DMS153 treated with DMSO at 0.1 percent for 48 hours (cell line): ENCODE data around the gene BTNL9.
"Not testable (repeated sequence)": the region's sequence is repeated elsewhere in the genome, so short reads cannot be mapped to it uniquely, and the experiment has no call there.

Source experiments
- DNase-seq: peaks from one replicate; lab custom pipeline; 2025; ENCODE audit not compliant: unreplicated experiment; lab: John Stamatoyannopoulos, UW

The BTNL9 gene

DNA sequence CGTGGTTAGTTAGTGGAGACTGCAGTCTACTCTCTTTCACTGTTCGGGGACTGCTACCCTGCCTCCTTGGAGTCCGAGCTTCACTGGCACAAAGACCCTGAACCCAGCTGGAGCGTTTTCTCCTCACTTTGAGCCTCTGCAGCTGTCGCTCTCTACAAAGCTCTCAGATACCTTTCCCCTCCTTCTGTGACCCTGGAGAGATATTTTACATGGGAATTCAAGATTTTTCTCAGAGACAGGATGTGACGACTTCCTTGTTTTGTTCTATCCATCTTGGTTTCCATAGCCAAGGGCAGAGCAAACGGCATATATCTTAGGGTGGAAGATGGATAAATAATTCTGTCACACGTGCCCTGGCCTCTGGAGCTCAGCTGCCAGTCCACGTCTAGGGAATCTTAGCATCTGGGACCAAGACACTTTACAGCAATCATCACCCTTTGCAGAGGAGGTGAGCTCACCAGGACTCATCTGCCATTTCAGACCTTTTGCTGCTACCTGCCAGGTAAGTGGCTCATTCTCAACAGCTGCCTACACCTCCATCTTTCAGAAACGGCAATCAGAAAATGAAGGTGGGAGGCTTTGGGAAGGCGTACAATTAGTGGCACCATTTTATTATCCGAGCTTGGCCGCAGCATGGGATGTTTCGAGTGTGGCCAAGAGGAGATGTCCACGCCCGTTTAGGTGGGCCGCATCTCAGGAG is at the start of gene BTNL9:
Gene BTNL9, plus strand, starts transcription at position 336 of the 700 bp plus-strand sequence. CDS start 5,224 bp downstream, outside the sequence.
- DNase-seq = no peak

- DNase-seq = no peak
Measured at GRCh38 chr5:180990882-180991242, 49.2 kb upstream of the BTNL9 start.

DNA sequence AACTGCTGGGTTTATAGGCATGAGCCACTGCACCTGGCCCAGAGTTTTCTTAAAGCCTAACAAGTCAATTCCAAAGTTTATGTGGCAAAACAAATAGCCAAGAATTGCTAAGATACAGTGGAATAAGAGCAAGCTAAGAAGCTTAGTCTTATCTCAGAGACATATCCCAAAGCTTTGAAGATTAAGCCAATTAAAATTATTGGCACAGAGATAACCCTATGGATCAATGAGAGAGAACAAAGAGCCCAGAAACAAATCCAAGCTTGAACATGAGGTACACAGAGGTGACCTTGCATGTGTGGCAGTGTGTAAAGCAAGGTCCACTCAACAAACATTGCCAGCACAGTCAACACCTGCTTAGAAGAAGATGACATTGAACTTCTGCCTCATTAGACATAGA is 38.1 kb upstream of the BTNL9 start:
- DNase-seq = no peak

GRCh38 chr5:181005791-181006190 is 34.3 kb upstream of the BTNL9 start:
- DNase-seq = no peak

DNA sequence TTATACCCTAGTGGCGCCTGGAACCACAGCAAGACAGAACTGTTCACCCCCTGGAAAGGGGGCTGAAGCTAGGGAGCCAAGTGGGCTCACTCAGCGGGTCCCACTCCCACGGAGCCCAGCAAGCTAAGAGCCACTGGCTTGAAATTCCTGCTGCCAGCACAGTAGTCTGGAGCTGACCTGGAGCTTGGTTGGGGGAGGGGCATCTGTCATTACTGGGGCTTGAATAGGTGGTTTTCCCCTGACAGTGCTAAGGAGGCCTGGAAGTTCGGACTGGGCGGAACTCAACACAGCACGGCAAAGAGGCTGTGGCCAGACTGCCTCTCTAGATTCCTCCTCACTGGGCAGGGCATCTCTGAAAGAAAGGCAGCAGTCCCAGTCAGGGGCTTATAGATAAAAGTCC is 31.9 kb upstream of the BTNL9 start:
- no peak for DNase-seq

DNA sequence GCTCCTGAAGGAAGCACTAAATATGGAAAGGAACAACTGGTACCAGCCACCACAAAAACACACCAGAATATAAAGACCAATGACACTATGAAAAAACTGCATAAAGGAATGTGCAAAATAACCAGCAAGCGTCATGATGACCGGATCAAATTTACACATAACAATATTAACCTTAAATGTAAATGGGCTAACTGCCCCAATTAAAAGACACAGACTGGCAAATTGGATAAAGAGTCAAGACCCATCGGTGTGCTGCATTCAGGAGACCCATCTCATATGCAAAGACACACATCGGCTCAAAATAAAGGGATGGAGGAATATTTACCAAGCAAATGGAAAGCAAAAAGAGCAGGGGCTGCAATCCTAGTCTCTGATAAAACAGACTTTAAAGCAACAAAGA is 30.0 kb upstream of the BTNL9 start:
- DNase-seq = not testable (repeated sequence)

GRCh38 chr5:181014654-181015053 is 25.4 kb upstream of the BTNL9 start:
- DNase-seq = not testable (repeated sequence)

DNA sequence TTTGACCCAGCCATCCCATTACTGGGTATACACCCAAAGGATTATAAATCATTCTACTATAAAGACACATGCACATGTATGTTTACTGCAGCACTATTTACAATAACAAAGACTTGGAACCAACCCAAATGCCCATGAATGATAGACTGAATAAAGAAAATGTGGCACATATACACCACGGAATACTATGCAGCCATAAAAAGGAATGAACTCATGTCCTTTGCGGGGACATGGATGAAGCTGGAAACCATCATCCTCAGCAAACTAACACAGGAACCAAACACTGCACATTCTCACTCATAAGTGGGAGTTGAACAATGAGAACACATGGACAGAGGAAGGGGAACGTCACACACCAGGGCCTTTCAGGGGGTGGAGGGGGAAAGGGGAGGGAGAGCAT is 22.6 kb upstream of the BTNL9 start:
- DNase-seq = not testable (repeated sequence)

- no peak for DNase-seq
Measured at GRCh38 chr5:181020688-181021087, 19.4 kb upstream of the BTNL9 start.

DNA sequence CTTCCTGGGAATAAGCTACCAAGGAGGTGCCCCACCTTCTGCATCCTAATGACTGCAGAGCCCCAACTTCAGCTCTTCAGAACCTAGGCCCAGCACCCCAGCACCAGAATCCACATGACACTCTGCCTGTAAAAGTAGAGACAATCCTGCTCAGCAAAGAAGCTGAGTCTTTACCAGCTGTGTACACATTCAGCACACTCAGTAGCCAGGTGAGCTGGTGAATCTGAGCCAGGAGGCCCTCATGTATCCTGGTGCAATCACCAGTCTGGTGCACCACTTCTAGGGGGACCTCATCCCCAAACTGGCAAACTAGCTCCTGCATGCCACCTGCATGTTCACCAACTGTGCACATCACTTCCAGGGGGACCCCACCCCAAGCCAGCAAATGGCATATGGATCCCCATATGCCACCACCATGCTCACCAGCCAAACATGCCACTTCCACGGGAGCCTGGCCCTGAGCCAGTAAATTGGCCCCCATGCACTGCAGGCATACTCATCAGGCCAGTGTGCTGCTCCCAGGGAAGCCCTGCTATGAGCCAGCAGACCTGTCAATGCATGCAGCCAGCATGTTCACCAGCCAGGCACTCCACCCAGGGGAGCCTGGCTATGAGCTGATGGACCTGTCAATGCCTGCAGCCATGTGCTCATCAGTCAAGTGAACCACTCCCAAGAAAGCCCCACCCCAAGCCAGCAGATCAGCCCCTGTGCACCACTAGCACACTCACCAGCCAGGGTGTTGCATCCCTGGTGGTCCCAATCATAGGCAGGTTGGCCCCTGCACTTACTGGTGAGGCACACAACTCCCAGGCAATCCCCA is 15.6 kb upstream of the BTNL9 start:
- DNase-seq = no peak

DNA sequence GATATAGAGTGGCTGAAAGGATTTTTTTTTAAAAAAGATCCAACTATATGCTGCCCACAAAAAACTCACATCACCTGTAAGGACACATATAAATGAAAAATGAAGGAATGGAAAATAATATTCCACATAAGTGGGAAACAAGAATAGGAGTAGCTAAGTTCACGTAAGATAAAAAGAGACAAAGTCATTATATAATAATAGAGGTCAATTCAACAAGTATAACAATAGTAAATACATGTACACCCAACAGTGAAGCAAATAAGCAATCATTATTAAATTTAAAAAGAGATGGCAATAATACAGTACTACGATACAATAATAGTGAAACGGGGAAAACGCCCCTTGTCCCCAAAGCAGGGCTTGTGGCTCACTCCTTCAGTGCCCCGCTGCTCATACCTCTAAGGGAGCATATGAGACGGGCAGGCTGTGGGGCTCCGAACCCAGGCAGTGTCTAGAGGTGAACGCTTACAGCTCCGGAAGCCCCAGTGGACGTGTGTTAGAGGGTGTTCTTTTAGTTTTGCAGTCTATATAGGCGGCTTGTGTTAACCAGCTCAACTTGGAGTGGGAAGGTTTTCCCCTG is 12.5 kb upstream of the BTNL9 start:
- no peak for DNase-seq

- no peak for DNase-seq
Measured at GRCh38 chr5:181028032-181028819, 11.8 kb upstream of the BTNL9 start.

GRCh38 chr5:181031716-181032115 is 8.3 kb upstream of the BTNL9 start:
- DNase-seq = no peak

DNA sequence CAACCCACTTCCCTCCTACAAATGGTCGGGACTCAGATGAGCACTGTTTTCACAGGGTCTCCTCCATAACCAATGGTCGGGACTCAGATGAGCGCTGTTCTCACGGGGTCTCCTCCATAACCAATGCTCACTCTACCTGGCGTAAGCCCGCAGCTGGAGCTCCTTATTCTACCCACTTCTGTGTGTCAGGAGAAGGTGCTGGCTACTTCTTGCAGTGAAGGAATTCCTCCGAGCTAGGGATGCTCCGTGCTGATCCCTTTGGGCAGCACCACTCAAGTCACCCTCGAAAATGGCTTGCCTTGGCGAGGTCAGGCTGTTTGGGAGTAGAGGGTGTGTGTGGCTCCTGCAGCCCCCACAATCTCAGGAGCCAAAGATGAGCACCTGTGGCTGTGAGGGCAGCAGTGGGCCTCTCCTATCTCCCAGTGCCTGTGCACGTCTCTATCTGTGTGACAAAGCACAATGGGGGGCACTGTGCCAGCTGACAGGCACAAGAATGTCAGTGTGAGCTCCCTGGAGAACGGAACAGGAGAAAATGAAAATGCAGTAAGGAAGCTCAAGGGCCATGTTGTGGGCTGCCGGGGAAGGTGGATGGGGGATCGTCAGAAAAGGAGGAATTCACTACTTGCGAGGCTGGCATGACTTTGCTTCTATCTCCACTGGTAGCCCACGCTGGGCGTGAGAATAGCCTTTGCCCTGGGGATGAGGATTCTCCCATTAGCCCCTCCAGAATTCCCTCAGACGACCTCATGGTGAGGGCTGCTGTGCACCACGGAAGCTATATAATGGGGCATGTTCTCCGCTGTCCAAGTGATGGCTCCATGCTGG is 3.9 kb upstream of the BTNL9 start:
- no peak for DNase-seq

DNA sequence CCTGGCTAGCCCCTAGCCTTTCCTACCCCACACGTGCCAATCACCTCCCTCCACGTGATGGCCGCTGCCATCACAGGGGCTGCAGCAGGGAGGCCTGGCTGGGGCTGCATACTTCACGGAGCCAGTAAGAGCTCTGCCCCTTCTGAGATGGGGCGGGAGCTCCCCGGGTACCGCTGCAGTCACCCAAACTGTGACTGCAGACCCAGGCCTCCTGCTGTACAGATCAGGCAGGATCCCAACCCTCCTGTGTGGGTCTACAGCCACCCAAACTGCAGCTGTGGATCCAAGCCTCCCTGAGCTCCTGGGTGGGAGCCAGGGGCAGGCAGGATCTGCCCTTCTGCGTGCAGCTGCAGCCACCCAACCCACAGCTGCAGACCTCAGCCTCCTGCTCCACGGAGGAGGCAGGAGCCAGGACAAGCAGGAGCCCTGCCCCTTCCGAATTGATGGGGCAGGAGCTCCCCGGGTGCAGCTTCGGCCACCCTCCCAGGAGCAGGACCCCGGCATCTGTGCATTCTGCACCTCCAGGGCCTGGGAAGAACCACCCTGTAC is 3.2 kb upstream of the BTNL9 start:
- no peak for DNase-seq

- DNase-seq = no peak
Measured at GRCh38 chr5:181037365-181037861, 2.7 kb upstream of the BTNL9 start.

GRCh38 chr5:181039471-181039870 is 595 bp upstream of the BTNL9 start:
- DNase-seq = no peak

DNA sequence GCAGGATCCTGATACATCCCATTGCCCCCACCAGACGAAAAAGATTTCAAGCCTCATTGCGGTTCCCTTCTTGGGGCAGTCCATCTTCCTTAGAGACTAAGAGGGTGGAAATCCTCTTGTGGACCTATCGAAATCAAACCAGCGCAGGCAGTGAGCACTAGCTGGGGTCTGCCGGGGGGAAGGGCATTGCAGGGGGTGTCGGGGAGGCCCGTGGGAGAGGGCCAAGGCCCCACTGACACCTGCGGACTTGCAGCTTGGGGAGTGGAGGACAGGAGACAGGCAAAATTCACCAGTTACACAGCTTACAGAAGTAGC is 522 bp downstream of the BTNL9 start:
- DNase-seq = no peak

DNA sequence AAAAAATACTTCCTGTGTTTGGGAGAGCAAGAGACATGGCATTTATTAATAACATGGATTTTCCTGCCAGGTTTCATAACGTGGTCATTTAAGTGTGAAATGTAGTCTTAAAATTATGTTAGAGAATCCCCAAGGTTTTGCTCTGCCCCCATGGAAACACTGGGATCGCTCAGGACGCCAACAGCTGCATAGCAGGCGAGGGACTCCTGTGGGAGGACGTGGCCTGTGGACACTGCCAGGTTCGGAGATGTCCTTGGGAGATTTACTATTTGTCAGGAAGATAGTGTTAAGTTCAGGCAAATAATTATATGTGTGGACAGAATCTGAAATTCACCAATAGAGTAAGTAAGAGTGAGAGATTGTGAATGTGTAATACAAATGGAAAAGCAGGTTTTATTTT is 977 bp downstream of the BTNL9 start:
- DNase-seq = no peak

DNA sequence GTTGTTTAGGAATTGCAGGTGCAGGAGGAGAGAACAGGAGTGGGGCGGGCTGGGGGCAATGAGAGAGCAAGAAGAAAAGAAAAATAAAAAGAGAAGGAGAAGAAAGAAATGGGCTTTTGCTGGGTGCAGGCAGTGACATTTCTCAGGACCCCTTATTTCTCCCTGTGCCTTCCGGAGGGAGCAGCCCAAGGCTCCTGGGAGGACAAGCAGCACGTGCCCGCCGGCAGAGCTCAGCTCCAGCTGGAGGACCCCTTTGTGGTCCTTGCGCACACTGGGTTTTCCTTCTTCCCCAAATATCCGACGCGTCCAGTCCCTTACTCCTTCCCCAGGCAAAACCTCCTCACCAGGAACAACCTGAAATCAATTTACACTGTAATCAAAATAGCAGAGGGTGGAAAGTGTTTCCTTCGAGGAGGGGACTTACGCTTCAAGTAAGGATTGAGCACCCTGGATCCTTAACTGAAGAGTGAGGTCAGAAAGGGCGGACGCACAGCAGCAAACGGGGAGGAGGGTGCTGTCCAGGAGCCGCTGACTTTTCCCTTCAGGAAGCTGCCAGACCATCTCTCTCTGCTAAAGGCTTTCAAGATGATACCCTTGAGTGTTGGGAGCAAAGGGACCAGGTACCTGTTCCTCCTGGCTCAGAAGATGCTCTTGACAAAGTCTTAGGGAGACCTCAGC is 2.1 kb downstream of the BTNL9 start:
- no peak for DNase-seq
